ENCODE measurements around the gene SLC51B.

DNA sequence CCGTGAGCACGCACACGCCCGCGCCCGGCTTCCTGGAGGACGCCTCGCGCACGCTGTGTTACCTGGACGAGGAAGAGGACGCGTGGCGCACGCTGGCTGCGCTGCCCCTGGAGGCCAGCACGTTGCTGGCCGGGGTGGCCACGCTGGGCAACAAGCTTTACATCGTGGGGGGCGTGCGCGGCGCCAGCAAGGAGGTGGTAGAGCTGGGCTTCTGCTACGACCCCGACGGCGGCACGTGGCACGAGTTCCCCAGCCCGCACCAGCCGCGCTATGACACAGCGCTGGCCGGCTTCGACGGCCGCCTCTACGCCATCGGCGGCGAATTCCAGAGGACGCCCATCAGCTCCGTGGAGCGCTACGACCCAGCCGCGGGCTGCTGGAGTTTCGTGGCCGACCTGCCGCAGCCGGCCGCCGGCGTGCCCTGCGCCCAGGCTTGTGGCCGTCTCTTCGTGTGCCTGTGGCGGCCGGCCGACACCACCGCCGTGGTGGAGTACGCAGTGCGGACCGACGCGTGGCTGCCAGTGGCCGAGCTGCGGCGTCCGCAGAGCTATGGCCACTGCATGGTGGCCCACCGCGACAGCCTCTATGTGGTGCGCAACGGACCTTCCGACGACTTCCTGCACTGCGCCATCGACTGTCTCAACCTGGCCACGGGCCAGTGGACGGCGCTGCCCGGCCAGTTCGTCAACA, 32.2 kb downstream of the SLC51B start:
- TF ChIP-seq POLR2AphosphoS5 (IDR thresholded peaks at IDR 0.05; ENCODE audit: low read depth, low read length) (no peak), TAF1 (IDR thresholded peaks at IDR 0.05; ENCODE audit: borderline replicate concordance, insufficient read depth, low read length) (no peak), SIN3A (IDR thresholded peaks at IDR 0.05; ENCODE audit: borderline replicate concordance, insufficient read depth, low read length) (no peak), FOXP2 (optimal IDR thresholded peaks at IDR 0.05; ENCODE audit: borderline replicate concordance, extremely low read depth, extremely low read length, insufficient read depth) (no peak)
- TF ChIP-seq, protein P1, sequence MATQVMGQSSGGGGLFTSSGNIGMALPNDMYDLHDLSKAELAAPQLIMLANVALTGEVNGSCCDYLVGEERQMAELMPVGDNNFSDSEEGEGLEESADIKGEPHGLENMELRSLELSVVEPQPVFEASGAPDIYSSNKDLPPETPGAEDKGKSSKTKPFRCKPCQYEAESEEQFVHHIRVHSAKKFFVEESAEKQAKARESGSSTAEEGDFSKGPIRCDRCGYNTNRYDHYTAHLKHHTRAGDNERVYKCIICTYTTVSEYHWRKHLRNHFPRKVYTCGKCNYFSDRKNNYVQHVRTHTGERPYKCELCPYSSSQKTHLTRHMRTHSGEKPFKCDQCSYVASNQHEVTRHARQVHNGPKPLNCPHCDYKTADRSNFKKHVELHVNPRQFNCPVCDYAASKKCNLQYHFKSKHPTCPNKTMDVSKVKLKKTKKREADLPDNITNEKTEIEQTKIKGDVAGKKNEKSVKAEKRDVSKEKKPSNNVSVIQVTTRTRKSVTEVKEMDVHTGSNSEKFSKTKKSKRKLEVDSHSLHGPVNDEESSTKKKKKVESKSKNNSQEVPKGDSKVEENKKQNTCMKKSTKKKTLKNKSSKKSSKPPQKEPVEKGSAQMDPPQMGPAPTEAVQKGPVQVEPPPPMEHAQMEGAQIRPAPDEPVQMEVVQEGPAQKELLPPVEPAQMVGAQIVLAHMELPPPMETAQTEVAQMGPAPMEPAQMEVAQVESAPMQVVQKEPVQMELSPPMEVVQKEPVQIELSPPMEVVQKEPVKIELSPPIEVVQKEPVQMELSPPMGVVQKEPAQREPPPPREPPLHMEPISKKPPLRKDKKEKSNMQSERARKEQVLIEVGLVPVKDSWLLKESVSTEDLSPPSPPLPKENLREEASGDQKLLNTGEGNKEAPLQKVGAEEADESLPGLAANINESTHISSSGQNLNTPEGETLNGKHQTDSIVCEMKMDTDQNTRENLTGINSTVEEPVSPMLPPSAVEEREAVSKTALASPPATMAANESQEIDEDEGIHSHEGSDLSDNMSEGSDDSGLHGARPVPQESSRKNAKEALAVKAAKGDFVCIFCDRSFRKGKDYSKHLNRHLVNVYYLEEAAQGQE (IDR thresholded peaks at IDR 0.05; ENCODE audit: insufficient read depth in 1 of 2, low read depth in 2 of 2, low read length in 2 of 2): no peak
